ENCODE measurements around the gene RAD51B. TPM values are rescaled to one million over a fixed set of nuclear protein-coding genes. Genes with fewer than 3 reads are reported as not detected.
A peak's percentile ranks its signal among the peaks of the same experiment; 100 is the strongest.

The RAD51B gene
- total RNA-seq, 1 donor, result 22.4 TPM

DNA sequence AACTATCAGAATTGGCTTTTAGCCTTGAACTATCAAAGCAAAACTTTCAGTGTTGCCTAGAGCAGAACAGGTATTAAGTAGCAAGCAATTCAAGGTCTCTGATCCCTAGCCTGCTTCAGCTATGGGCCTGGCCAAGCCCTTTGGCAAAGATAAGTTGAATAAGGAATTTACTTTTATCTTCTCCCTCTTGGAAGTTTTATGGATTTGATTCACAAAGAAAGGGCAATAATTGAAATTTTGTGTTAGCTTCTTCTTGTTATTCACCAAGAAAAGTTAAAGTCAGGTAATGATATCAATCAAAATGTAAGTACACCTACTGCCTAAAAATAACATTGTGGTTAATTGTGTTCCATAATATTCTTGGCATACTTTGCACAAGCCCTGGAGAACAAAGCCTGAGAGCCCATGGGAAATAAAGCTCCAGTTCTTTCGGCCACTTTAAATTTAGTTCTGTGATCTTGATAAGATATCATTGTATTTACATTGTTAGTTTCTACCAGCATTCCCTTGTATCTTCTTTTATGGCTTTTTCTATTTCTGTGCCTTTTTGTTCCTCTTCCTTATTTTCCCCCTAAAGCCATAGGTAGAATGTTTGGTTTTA, 158.0 kb downstream of the RAD51B start:
- DNase-seq (ENCODE audit: low read depth in 2 of 3, low spot score in 2 of 3), result no peak

DNA sequence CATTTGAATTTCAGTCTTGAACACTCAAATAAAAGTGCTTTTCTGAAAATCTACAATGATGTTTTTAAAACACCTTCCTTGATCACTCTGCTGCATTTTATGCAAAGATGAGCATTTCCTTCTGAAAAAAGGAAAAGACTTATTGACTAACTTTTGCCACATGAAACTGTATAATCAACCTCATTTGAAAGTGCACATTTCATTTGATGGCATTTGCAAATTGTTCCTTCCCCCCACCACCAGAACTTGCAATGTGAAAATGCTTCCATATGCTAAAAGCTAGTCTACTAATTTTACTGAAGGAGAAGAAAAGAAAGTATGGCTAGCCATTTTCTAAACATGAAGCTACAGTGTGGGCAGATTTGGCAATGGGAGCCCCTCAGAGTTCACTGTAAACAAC, 159.2 kb downstream of the RAD51B start:
- DNase-seq (ENCODE audit: low read depth in 2 of 3, low spot score in 2 of 3), result no peak

DNA sequence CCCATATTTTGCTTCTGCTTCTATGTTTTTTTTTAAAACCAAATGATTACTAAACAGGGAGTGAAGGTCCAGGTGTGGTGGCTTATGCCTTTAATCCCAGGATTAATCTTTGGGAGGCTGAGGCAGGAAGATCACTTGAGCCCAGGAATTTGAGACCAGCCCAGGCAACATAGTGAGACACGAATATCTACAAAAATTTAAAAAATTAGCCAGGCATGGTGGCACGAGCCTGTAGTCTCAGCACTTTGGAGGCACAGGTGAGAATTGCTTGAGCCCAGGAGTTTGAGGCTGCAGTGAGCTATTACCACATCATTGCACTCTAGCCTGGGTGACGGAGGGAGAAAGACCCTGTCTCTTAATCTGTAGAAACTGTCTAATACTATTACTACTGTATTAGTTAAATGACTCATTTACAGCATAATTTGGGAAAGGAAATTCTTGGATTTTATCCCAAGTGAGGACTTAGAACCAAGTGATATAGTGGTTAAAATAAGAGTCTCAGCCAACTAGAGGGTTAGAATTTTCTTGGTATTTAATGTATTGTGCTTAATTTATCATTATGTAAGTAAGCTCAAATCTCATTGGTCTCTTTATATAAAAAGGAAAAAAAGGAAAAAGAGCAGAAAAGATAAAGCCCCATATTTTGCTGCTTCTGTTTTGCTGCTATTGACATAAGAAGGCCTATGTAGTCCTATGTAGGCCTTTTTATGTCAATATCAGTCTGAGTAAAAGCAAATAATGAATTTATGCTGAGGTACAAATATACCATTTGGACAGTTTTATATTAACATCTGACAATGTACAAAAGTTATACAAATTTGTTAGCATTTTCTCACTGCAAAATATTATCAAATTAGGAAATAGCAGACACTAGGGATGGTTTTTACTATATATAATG, 163.4 kb downstream of the RAD51B start:
- no peak for DNase-seq (ENCODE audit: low read depth in 2 of 3, low spot score in 2 of 3)

DNA sequence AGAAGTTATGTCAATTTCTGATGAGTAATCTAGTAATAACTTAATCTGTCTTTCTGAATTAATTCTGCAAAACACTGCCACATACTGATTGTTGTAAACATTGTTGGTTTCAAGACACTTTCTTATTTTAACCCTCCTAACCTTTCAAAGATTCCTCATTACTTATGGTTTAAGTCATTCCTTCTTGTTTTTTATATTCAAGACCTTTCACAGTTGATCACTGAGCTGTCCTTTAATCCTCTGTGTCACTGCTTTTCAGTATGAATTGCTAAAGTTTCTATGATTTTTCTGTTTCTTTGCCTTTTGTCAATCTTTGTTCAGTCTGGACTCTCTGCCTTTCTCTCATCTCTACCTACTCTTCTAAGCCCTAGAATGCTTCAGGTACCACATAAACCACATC, 164.7 kb downstream of the RAD51B start:
- no peak for DNase-seq (ENCODE audit: low read depth in 2 of 3, low spot score in 2 of 3)

DNA sequence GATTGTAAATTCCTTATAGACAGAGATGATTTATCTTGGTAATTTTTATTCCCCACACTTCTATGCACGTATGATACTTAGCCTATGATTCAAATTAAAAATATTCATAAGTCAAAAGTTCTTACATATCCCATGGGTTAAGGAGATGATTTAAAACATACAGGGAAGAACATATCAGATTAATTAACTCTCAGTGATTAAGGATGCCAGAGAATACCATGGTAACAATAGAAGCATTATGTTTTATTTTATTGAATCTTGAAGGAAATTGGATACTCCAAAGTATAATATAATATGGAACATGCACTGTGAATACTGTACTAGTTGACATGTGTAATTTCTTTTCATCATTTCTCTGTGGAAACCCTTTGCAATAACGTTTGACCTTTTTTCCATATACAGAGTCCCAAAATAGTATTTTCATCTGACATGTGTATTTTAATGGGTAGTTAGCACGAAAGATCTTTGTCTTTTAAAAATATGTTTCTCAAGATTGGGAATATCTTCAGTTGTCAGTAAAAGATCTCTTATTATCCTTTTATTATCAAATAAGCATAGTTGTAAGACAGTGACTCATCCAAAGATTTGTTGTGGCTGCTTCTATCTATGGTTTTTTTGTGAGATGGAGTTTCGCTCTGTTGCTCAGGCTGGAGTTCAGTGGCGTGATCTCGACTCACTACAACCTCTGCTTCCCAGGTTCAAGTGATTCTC, 166.7 kb downstream of the RAD51B start:
- peak in 1 of 3 donors; percentile 3 for DNase-seq (ENCODE audit: low read depth in 2 of 3, low spot score in 2 of 3)

DNA sequence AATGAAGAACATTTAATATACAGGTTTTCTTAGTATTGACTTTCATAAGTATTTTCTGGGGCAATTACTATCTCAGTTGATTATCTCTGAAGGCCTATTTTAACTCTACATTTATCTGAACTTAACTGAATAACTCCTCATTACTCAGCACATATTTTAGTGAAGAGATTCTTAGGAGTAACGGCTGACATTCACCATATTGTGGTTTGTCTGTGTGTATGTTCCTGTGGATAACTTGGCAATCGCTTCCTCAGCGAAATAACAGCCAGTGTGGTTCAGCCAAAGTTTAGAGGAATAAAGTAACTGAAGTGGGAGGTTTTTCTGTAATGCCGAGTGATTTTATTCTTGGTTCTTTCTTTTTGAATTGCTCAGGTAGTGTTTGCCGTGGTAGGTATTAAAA, 168.0 kb downstream of the RAD51B start:
- peak in 2 of 3 donors; percentile 70 to 92 for DNase-seq (ENCODE audit: low read depth in 2 of 3, low spot score in 2 of 3)

DNA sequence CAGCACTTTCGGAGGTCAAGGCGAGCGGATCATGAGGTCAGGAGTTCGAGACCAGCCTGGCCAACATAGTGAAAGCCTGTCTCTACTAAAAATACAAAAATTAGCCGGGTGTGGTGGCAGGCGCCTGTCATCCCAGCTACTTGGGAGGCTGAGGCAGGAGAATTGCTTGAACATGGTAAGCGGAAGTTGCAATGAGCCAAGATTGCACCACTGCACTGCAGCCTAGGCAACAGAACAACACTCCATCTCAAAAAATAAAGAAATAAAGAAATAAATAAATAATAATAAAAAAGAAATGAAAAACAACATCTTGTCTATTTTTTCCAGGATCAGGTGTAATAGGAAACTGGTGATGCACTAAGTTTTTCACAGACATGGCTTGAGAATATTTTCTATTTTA, 168.6 kb downstream of the RAD51B start:
- DNase-seq (ENCODE audit: low read depth in 2 of 3, low spot score in 2 of 3), result peak in 1 of 3 donors; percentile 13

DNA sequence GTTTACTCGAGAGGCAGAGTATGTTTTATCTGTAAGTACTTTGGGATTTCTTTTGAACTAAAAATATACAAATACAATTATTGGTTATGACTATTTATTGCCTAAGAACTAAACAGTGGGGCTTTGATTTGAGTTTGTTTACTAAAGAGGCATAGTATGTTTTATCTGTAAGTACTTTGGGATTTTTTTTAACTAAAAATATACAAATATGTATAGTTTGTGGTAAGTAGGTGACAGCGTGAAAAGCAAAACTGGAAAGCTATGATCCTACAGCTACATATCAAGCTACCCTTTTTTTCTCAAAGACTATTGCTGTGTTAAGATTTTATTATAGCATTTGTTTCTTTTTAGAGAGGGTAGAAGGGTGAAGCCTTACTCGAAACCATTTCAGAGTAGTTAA, 171.0 kb downstream of the RAD51B start:
- no peak for DNase-seq (ENCODE audit: low read depth in 2 of 3, low spot score in 2 of 3)

DNA sequence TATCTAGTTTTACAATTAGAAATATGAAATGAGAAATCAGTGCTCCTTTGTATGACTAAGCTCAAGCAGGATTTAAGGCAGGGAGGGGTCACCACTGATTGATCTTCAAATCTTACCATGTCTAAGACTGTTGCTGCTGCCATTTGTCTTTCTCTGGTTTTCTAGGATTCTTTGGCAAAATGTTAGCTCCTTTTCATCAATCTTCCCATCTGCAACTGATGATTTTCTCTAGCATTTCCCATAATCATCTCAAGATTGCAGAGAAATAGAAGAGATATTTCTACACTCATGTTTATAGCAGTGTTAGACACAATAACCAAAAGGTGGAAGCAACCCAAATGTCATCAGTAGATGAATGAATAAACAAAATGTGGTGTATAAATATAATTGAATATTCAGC, 175.0 kb downstream of the RAD51B start:
- DNase-seq (ENCODE audit: low read depth in 2 of 3, low spot score in 2 of 3), result no peak

DNA sequence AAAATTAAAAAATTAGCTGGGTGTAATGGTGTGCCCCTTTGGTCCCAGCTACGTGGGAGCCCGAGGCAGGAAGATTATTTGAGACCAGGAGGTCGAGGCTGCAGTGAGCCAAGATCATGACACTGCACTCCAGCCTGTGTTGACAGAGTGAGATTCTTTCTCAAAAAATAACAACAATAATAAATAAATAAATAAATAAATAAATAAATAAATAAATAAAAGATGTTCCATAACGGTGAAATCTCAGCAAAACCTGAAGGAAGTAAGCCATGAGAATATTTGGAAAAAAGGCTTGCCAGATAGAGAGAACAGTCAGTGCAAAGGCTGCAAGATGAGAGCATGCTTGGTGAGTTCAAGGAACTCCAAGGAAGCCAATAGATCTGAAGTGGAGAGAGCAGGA, 176.7 kb downstream of the RAD51B start:
- DNase-seq (ENCODE audit: low read depth in 2 of 3, low spot score in 2 of 3), result no peak

DNA sequence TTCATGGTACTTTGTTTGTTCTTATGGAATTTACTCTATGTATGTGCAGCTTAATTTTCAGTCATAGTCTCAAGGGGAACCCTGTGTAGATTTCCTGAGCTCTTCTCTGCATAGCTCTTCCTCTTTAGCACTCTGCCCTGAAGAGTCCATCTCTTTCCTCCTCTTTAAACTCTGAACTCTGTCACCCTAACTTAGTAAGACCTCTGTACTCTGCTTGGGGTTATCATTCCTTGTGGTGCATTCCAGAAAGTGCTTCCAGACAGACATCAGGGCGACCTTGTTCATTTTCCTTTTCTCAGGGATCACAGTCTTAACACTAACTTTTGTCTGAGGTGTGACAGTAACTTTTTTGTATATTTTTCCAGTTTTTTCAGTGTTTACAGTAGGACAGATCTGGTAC, 179.3 kb downstream of the RAD51B start:
- no peak for DNase-seq (ENCODE audit: low read depth in 2 of 3, low spot score in 2 of 3)

DNA sequence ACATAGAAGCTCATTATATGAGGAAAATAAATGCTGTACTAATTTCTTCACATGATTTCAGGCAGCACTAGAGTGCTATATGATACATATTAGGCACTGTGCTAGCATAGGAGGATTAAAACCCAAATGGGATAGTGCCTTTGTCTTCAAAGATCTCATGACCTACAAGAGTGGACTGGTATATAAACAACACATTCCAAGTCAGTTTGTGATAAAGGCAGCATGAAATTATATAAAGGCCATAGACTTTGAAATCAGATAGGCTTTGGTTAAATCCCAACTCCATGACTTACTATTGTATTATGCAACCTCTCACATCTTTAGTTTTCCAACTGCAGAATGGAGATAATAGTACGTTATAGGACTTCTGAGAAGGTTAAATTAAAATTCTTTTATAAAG, 179.7 kb downstream of the RAD51B start:
- no peak for DNase-seq (ENCODE audit: low read depth in 2 of 3, low spot score in 2 of 3)

DNA sequence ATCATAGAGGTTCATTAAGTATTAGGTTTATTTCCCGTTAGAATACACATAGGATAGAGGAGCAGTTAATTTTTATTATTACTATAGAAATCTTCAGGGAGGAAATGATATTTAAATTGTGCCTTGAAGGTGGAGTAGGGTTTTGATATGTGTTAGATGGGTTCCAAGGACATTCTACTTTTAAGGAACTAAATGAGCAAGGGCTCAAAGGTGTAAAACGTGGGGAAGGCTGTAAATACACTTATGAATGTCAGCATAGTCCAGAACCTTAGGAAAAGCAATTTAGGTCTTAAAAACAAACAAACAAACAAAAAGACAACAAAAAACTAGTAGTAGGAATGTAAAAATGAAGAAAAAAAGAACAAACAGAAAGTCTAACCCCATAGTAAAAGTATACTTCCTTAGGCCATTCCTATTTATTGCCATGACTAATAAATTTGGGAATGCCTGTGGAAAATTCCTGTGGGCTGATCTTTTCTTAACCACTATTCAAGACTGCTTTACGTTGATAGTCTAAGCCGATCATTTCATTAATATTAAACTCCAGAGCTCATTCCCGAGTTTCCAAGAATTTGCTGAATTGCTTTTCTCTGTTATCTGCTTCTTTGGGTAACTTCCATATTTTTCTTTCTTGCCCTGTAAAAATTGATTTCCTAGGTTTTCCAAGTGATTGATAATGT, 180.3 kb downstream of the RAD51B start:
- DNase-seq (ENCODE audit: low read depth in 2 of 3, low spot score in 2 of 3), result no peak

DNA sequence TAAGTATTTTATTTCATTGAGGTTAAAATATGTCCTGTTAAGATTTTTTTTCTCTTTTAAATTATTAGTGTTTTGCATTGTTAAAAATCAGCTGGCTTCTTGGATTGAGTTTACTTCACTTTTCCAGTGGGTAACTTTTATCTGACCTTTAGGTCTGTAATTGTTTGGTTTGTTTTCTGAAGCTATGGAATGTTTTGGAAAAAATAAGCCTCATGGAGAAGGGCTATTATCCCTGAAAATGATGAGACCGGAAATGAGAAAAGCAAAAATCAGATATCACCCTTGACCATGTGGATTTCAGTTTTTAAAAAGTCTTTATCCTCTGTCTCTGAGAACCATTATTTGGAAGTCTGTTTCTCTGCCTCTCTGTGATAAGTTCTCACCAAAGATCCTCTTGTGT, 180.9 kb downstream of the RAD51B start:
- DNase-seq (ENCODE audit: low read depth in 2 of 3, low spot score in 2 of 3), result no peak

DNA sequence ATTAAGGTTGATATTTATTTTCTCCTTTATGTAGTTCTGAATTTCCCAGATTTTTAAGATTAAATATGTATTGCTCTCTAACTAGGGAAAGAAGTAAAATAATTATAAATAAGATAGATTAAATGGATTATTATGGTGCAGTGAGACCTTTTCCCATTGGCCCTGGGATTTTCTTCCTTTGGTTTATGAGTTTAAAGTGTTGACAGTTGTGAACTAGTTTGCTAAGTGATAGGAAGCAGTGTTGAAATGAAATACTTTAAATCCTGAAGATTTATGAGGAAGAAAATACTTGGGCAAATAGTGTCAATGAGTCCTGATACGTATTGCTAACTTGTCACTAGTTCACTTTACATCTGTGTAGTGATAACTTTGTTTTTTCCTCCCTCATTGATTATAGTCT, 188.9 kb downstream of the RAD51B start:
- no peak for DNase-seq (ENCODE audit: low read depth in 2 of 3, low spot score in 2 of 3)

DNA sequence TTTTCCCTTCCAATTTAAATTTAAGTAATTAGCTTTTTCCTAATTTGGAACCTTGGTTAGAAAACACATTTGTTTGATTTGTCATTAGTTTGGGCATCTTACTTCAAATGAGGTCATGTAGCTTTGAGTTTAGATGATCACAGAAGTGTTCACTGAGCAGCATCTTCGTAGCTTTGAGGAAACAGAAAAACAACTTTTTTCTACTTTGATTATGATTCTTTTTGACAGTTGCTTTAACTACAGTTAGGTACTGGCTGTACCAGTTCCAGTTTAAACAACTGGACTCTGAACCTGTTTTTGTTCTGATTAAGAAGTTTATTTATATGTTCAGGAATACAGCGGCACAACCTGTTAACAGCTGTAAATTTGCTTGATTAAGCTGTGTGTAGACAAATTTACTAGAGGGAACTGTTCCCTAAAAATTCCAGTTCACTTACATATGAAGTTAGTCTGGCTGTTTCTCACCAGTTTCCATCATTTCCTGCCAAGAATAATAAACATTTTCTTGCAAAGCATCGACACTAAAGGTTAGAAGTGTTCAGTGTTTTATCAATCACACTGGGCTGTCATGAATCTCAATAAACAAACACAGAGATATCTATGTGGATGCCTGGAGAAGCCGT, 191.9 kb downstream of the RAD51B start:
- DNase-seq (ENCODE audit: low read depth in 2 of 3, low spot score in 2 of 3), result no peak

DNA sequence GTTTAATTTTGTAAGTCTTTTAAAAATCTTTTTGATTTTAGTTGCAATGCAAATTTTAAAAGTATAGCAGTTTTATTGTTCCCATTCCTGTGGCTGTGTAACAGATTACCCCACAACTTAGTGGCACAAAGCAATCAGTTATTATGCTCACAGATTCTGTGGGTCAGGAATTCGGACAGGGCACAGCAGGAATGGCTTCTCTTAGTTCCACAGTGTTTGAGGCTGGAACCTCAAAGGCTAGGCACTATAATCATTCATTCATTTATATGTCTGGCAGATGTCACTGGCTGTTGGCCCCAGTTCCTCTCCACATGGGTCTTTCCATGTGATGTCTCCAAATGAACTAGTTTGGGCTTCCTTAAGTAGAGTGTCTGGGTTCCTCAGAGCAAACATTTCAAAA, 193.3 kb downstream of the RAD51B start:
- no peak for DNase-seq (ENCODE audit: low read depth in 2 of 3, low spot score in 2 of 3)

DNA sequence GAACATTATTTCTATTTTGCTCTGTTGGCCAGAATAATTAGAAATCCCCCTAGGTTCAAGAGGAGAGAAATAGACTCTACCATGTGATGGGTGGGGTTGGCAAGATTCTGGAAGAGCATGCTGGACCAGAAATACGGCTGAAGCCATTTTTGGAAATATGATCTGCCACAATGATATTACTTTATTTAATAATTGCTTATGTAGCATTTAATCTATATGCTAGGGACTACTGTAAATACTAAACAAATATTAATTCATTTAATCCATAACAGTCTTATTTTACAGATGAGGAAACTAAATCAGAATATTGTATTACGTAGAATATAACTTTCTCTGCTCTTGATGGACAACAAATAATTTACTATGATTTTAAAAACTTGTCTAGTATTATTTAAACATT, 193.7 kb downstream of the RAD51B start:
- DNase-seq (ENCODE audit: low read depth in 2 of 3, low spot score in 2 of 3), result no peak

DNA sequence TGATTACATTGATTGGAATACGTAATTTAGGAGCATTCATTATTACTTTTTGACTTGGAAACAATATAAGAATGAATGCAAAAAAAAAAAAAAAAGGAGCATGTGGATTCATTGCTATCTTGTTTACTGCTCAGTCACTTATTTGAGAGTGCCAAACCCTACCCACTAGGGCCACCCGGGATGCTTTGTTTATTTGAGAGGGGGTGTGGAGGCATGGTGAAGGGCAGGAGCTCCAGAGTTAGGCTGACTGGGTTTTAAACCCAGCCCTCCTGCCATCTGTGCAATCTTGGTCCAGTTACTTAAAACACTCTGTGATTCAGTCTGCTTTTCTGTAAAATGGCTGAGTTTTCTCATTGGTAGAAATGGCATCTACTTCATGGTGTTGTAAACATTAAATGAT, 195.2 kb downstream of the RAD51B start:
- DNase-seq (ENCODE audit: low read depth in 2 of 3, low spot score in 2 of 3), result no peak

DNA sequence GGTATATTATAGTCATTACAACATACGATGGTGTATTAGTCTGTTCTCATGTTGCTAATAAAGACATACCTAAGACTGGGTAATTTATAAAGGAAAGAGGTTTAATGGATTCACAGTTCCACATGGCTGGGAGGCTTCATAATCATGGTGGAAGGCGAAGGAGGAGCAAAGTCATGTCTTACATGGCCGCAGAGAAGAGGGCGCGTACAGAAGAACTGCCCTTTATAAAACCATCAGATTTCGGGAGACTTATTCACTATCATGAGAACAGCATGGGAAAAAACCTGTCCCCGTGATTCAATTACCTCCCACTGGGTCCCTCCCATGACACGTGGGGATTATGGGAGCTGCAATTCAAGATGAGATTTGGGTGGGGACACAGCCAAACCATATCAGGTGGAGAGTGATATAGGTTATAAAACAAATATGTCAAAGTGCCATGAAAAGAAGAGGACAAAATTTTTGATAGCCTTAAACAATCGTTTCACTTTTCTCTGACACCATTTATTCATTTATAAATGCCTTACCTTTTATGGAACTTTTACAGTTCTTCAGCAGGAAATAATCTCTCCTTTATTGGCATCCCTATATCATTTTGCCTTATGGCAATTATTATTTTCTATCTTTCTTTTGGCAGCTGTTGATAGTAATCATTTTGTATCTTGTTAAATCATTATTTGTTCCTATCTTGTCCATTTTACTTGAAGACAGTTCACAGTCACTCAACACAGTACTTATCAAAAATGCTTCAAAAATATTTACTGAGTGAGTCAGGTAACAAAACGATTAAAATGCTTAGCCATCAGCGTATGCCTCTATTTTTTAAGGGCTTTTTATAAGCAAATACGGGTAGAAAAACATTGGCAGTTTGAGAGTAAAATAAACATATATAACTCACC, 196.0 kb downstream of the RAD51B start:
- no peak for DNase-seq (ENCODE audit: low read depth in 2 of 3, low spot score in 2 of 3)

Data from hematopoietic multipotent progenitor cell (in vitro differentiated cells).